ENCODE data around the gene ABLIM1.
A peak's percentile ranks its signal among the peaks of the same experiment; 100 is the strongest.

ABLIM1 gene

GRCh38 chr10:114402871-114403540, 255.1 kb downstream of the ABLIM1 start:
- peak; percentile 65 for DNase-seq

- no peak for DNase-seq
These were observed 255.8 kb downstream of the ABLIM1 start for GRCh38 chr10:114402233-114402632.

- peak; percentile 57 for DNase-seq
These were observed 256.8 kb downstream of the ABLIM1 start for GRCh38 chr10:114401195-114401791.

GRCh38 chr10:114400091-114400490, 258.0 kb downstream of the ABLIM1 start:
- no peak for DNase-seq

- no peak for DNase-seq
These were observed 258.5 kb downstream of the ABLIM1 start for GRCh38 chr10:114399576-114399975.

GRCh38 chr10:114398587-114399331, 259.3 kb downstream of the ABLIM1 start:
- DNase-seq, result no peak

GRCh38 chr10:114397651-114398145, 260.4 kb downstream of the ABLIM1 start:
- peak; percentile 29 for DNase-seq

- DNase-seq, result no peak
These were observed 261.6 kb downstream of the ABLIM1 start for GRCh38 chr10:114396464-114396863.

- DNase-seq, result no peak
These were observed 262.6 kb downstream of the ABLIM1 start for GRCh38 chr10:114395366-114396022.

GRCh38 chr10:114394531-114394930, 263.5 kb downstream of the ABLIM1 start:
- no peak for DNase-seq

GRCh38 chr10:114393886-114394285, 264.2 kb downstream of the ABLIM1 start:
- DNase-seq, result no peak

- DNase-seq, result peak; percentile 50
These were observed 264.6 kb downstream of the ABLIM1 start for GRCh38 chr10:114393482-114393881.

GRCh38 chr10:114392112-114392835, 265.8 kb downstream of the ABLIM1 start:
- no peak for DNase-seq

- DNase-seq, result no peak
These were observed 266.5 kb downstream of the ABLIM1 start for GRCh38 chr10:114391599-114391998.

GRCh38 chr10:114389426-114389825, 268.6 kb downstream of the ABLIM1 start:
- peak; percentile 89 for DNase-seq

GRCh38 chr10:114388275-114388674, 269.8 kb downstream of the ABLIM1 start:
- DNase-seq, result no peak

- no peak for DNase-seq
These were observed 270.3 kb downstream of the ABLIM1 start for GRCh38 chr10:114387784-114388183.

GRCh38 chr10:114386452-114386851, 271.6 kb downstream of the ABLIM1 start:
- DNase-seq, result no peak

- DNase-seq, result no peak
These were observed 272.5 kb downstream of the ABLIM1 start for GRCh38 chr10:114385557-114385956.

GRCh38 chr10:114384601-114385000, 273.5 kb downstream of the ABLIM1 start:
- DNase-seq, result no peak

- DNase-seq, result no peak
These were observed 273.9 kb downstream of the ABLIM1 start for GRCh38 chr10:114384181-114384580.

Data from kidney glomerular epithelial cell (primary cell).